Epithelial cell of proximal tubule (primary cell): ENCODE results near the gene MCF2L. TPM values are rescaled to one million over a fixed set of nuclear protein-coding genes. Genes with fewer than 3 reads are reported as not detected.

Experiments used
- DNase-seq: peaks from one replicate; pipeline ENCODE4 v3.0.0-alpha.2; 2011; ENCODE audit warnings: low read depth
- H3K4me3 ChIP-seq: 2 replicates; pipeline ENCODE4 v1.5.1; 2011; ENCODE audit warnings: low read depth, mild to moderate bottlenecking, low read length
- total RNA-seq: library from RNA; depleted of rRNA; stranded (reverse); fragments of >200 nt; gene quantifications from 2 replicates; pipeline ENCODE4 v1.2.3, GENCODE V29; 2015
- TF ChIP-seq, protein P1 (sequence below): conservative IDR thresholded peaks from 2 replicates; pipeline ENCODE4 v1.5.1; 2012; ENCODE audit warnings: low read depth, mild to moderate bottlenecking, low read length

Gene MCF2L
- total RNA-seq, 1 donor from 2014 or later, result 10.8 TPM

DNA sequence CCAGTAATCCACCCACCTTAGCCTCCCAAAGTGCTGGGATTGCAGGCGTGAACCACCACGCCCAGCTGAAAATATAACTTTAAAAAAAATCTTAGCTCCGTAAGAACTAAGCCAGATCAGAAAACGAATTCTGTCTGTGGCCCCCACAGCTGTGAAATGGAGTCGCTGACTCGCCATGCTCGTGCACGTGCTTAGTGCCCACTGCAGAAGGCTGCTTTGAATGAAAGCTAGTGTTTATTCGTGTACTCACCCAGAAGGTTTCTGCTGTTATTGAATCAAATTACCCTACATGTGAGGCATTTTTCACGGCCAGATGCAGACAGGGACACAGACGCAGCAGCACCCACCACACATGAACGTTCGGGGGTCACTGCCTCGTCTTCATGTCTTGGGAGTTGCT is 74.9 kb downstream of the MCF2L start:
- H3K4me3 ChIP-seq, result no peak overlapping the region
- TF ChIP-seq, protein P1, sequence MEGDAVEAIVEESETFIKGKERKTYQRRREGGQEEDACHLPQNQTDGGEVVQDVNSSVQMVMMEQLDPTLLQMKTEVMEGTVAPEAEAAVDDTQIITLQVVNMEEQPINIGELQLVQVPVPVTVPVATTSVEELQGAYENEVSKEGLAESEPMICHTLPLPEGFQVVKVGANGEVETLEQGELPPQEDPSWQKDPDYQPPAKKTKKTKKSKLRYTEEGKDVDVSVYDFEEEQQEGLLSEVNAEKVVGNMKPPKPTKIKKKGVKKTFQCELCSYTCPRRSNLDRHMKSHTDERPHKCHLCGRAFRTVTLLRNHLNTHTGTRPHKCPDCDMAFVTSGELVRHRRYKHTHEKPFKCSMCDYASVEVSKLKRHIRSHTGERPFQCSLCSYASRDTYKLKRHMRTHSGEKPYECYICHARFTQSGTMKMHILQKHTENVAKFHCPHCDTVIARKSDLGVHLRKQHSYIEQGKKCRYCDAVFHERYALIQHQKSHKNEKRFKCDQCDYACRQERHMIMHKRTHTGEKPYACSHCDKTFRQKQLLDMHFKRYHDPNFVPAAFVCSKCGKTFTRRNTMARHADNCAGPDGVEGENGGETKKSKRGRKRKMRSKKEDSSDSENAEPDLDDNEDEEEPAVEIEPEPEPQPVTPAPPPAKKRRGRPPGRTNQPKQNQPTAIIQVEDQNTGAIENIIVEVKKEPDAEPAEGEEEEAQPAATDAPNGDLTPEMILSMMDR, result no peak
- no peak for DNase-seq

DNA sequence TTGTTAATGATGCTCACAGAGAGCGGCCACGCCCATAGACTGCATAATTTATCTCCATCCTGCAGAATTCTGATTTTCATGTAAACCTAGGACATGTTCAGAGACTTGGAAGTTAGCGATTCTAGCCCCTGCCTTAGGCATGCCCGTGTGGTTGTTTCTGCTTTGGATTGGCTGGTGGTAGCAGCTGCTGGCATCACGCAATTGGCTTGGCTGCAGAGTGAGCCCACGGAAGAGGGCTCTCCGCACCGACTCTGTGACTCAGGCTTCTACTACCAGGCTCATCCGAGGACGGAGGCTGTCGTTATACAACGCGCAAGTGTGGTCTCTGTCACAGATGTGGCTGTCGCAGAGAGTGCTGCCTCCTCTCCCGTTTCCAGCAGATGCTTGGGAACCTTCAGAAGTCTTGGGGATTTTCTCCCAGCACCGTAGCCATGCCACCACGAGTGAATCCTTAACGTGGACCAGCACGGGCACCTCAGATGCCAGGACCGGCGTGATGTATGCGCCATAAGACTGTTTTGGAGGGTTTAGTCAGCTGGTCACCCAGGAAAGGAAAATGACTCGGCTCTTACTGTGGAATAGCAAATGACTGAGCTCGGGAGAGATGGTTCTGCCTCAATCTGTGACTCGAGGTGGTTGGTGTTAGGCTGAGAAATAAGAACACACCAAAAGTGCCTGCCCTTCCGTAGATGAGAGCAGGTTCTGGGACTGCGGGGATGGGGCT is 75.5 kb downstream of the MCF2L start:
- TF ChIP-seq, protein P1, result no peak
- H3K4me3 ChIP-seq, result no peak overlapping the region
- DNase-seq, result no peak

DNA sequence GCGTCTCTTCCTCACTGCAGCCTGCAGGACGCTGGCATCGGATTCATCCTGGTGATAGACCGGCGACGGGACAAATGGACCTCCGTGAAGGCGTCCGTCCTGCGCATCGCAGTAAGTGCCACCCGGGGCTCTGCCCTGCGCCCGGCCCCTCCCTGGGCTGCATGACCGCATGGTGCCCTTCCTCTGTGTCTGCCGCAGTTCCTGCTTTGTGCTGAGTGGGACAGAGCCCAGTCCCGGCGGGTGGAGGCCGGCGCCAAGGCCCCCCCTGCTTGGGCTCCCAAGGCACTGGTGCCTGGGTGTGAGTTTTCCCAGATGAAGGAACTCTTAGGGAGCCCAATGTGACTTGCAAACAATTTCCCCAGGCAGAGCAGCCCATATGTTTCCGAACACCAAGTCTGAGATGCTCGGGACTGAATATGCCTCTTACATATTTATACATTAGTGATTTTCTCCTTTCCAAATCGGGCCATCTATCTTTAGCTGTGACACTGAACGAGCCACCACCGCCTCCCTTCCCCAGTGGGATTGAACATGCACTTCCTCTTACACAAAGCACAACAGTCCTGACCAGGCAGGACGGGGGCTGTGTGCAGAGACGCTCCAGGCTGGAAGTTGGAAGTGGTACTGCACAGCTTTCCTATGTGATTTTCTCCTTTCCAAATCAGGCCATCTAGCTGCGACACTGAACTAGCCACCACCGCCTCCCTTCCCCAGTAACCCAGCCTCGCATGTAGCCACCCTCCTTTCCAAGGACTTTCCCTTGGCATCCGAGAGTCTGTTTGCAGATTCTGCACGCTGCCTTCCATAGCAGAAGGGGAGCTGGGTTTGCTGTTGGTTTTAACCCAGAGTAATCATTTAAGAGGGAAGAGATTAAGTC is 76.5 kb downstream of the MCF2L start:
- no peak overlapping the region for H3K4me3 ChIP-seq
- no peak for DNase-seq
- TF ChIP-seq, protein P1, result no peak

DNA sequence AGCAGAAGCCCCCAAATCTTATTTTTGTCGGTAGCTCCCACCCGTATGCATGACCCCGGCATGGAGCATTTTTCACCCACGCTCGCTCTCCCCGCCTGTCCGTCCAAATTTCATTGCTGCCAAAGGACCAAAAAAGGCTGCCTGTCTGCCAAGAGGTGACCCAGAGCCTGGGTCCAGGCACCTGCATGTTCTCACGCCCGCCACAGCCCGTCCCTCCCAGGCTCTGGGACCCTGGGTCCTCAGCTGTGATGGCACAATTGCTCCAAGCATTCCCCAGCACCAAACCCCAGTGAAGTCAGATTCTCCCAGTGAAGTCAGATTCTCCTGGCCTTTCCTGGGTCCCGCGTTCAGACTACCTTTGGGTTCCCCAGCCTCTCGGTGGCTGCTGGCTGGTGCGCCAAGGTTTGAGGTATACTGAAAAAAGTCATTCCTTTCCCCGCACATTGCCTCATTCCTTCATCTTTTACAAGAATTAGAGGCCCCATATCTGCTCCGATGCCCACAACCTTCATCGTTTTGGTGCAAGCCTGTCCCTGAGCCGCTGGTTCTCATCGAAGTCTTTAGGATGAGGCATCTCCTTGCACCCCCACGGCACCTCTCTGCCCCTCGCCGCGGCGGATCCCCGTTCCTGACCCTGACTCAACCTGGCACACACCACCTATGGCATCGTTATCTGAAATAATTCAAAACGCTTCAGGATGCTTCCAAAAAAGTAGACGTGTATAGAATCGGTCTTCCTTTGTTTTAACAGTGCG is 77.3 kb downstream of the MCF2L start:
- TF ChIP-seq, protein P1, result no peak
- DNase-seq, result no peak
- H3K4me3 ChIP-seq, result no peak overlapping the region

DNA sequence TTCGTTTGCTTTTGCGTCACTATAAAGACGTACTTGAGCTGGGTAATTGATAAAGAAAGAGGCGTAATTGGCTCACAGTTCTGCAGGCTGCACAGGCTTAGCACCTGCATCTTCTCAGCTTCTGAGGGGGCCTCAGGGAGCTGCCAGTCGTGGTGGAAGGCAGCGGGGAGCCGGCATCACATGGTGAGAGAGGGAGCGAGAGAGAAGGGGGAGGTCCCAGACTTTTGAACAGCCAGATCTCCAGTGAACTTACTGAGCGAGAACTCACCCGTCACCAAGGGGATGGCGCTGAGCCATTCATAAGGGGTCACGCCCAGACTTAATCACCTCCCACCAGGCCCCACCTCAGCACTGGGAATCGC is 77.8 kb downstream of the MCF2L start:
- DNase-seq, result no peak
- TF ChIP-seq, protein P1, result no peak
- no peak overlapping the region for H3K4me3 ChIP-seq

DNA sequence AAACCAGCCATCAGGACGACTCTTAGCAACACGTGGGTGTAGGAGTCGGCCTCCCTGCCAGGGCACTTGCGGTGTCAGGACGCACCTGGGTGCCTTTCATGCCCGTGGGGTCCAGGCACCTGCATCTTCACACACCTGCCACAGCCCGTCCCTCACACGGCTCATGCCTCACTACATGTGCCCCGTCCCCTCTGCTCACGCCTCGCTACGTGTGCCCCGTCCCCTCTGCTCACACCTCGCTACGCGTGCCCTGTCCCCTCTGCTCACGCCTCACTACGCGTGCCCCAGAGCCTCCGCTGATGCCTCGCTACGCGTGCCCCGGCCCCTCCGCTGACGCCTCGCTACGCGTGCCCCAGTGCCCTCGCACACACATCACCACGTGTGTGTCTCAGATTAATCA is 78.6 kb downstream of the MCF2L start:
- no peak for DNase-seq
- TF ChIP-seq, protein P1, result no peak
- H3K4me3 ChIP-seq, result no peak overlapping the region
